Endothelial cell of umbilical vein (primary cell): ENCODE data around the gene SSRP1. TPM values are rescaled to one million over a fixed set of nuclear protein-coding genes. Genes with fewer than 3 reads are reported as not detected.

Source experiments
- BruUV-seq: library from RNA; stranded (reverse); fragments of 400-500 nt; replicated peaks from 2 replicates; lab custom pipeline; 2021; lab: Mats Ljungman, UMichigan
- CTCF ChIA-PET: fragments of 300-600, 350-600 bp; sonication (Branson Sonifier 250); formaldehyde crosslinking; loops from one replicate; lab custom pipeline; 2021; ENCODE audit warnings: antibody characterized with exemption, inconsistent platforms; lab: Charles Lee
- POLR2A ChIA-PET: fragments of 300-600, 350-600 bp; sonication (Branson Sonifier 250); formaldehyde crosslinking; loops from one replicate; lab custom pipeline; 2021; ENCODE audit warnings: antibody characterized with exemption, inconsistent platforms; lab: Charles Lee
- DNase-seq: peaks from one replicate; pipeline ENCODE4 v3.0.0-alpha.2; 2011; ENCODE audit warnings: low read depth, low spot score
- FAIRE-seq: peaks from 2 replicates; lab custom pipeline; 2011; peaks lifted over from hg19 to GRCh38; lab: Jason Lieb, UNC
- H2AFZ ChIP-seq: 2 replicates; pipeline ENCODE4 v1.6.0; 2012; ENCODE audit warnings: low read depth, low read length, control low read depth, inconsistent platforms
- H3K27ac ChIP-seq: 2 replicates; pipeline ENCODE4 v1.5.1; 2011; ENCODE audit warnings: low read depth, mild to moderate bottlenecking, control low read depth, low read length, moderate library complexity; ENCODE audit not compliant: insufficient read depth
- H3K27me3 ChIP-seq, 2 experiments: 2 replicates each; pipeline versions ENCODE4 v1.6.0 to v1.6.1; 2011; ENCODE audit warnings: low read length in 2 of 2, mixed read lengths in 1 of 2; ENCODE audit not compliant: control insufficient read depth in 2 of 2, insufficient read depth in 2 of 2
- H3K36me3 ChIP-seq, 2 experiments: 2 replicates in 1 of 2; 3 replicates in 1 of 2; pipeline ENCODE4 v1.5.1; 2011; ENCODE audit warnings: low read length in 2 of 2, mild to moderate bottlenecking in 1 of 2, moderate library complexity in 1 of 2; ENCODE audit not compliant: control insufficient read depth in 2 of 2, insufficient read depth in 2 of 2; ENCODE audit errors: extremely low read depth in 1 of 2
- H3K4me1 ChIP-seq: 3 replicates; pipeline ENCODE4 v1.5.1; 2011; ENCODE audit warnings: mild to moderate bottlenecking, low read length; ENCODE audit not compliant: control insufficient read depth, insufficient read depth; ENCODE audit errors: extremely low read depth
- H3K4me2 ChIP-seq: 2 replicates; pipeline ENCODE4 v1.6.1; 2011; ENCODE audit warnings: low read length, control low read depth, mixed read lengths; ENCODE audit not compliant: insufficient read depth
- H3K4me3 ChIP-seq, 3 experiments: fragments of 200-600 bp in 1 of 3; sonication (generic), shearing (Covaris generic) in 1 of 3; replicated peaks in 1 of 3; 2 replicates each; pipeline ENCODE4 v1.5.1; 2011 to 2016; ENCODE audit warnings: control low read depth in 3 of 3, low read length in 3 of 3, mild to moderate bottlenecking in 2 of 3, inconsistent platforms in 1 of 3, low read depth in 1 of 3, moderate library complexity in 1 of 3; ENCODE audit not compliant: insufficient read depth in 1 of 3
- H3K79me2 ChIP-seq: 2 replicates; pipeline ENCODE4 v1.6.0; 2012; ENCODE audit warnings: low read length, inconsistent platforms; ENCODE audit not compliant: control insufficient read depth, insufficient read depth
- H3K9ac ChIP-seq: replicated peaks from 2 replicates; pipeline ENCODE3; 2011; ENCODE audit warnings: low read length, control low read depth; ENCODE audit not compliant: insufficient read depth; ENCODE audit errors: extremely low read depth
- H3K9me1 ChIP-seq: replicated peaks from 3 replicates; pipeline ENCODE4 v1.6.0; 2011; ENCODE audit warnings: mild to moderate bottlenecking, low read length; ENCODE audit not compliant: control insufficient read depth, insufficient read depth; ENCODE audit errors: extremely low read depth
- H3K9me3 ChIP-seq: replicated peaks from 2 replicates; pipeline ENCODE4 v1.5.1; 2012; ENCODE audit warnings: low read length, inconsistent platforms; ENCODE audit not compliant: control insufficient read depth, insufficient read depth
- H4K20me1 ChIP-seq: replicated peaks from 2 replicates; pipeline ENCODE3; 2011; ENCODE audit warnings: mild to moderate bottlenecking, low read length; ENCODE audit not compliant: control insufficient read depth, insufficient read depth; ENCODE audit errors: extremely low read depth
- EZH2 ChIP-seq: IDR thresholded peaks from 2 replicates; pipeline ENCODE4 v1.6.1; 2012; ENCODE audit warnings: borderline replicate concordance, low read depth, mild to moderate bottlenecking, moderate library complexity, low read length, inconsistent platforms; ENCODE audit not compliant: severe bottlenecking
- FOS ChIP-seq: IDR thresholded peaks from 2 replicates; pipeline ENCODE4 v1.6.1; 2011; ENCODE audit warnings: mild to moderate bottlenecking, low read length, moderate library complexity, borderline replicate concordance; ENCODE audit not compliant: insufficient read depth
- GATA2 ChIP-seq: IDR thresholded peaks from 2 replicates; pipeline ENCODE4 v1.7.0; 2011; ENCODE audit warnings: low read depth, mild to moderate bottlenecking, moderate library complexity, mixed read lengths, low read length; ENCODE audit not compliant: insufficient read length, insufficient read depth
- JUN ChIP-seq: IDR thresholded peaks from 2 replicates; pipeline ENCODE4 v1.6.1; 2011; ENCODE audit warnings: borderline replicate concordance, low read depth; ENCODE audit not compliant: insufficient read length, insufficient read depth
- MYC ChIP-seq: IDR thresholded peaks from one replicate; pipeline ENCODE4 v1.6.1; 2011; ENCODE audit warnings: mild to moderate bottlenecking, low read depth, low read length
- POLR2A ChIP-seq: IDR thresholded peaks from 2 replicates; pipeline ENCODE4 v1.6.1; 2012; ENCODE audit warnings: low read depth, mild to moderate bottlenecking, control low read depth, low read length
- POLR2AphosphoS5 ChIP-seq: IDR thresholded peaks from 2 replicates; pipeline ENCODE4 v1.6.1; 2012; ENCODE audit warnings: low read depth, mild to moderate bottlenecking, control low read depth, low read length, moderate library complexity; ENCODE audit not compliant: insufficient read depth
- dilution Hi-C: fragments of 300-500 bp; cut with MboI; formaldehyde crosslinking; loops from one replicate; pipeline ENCODE4 v1.15.0; 2019; ENCODE audit warnings: low sequenced_read_pairs; ENCODE audit not compliant: extremely low pct_ligation_motif_present
- intact Hi-C: fragments of 100-400 bp; cut with micrococcal nuclease; formaldehyde crosslinking; loops from one replicate; pipeline ENCODE4 v1.10.0; 2022
- polyA plus RNA-seq, 4 experiments: library from polyadenylated mRNA; depleted of rRNA in 3 of 4; stranded (reverse) in 3 of 4; unstranded in 1 of 4; fragments of >200 nt; gene quantifications; 2 replicates each; pipeline versions ENCODE4 v1.2.1 to v1.2.3, GENCODE V29; 2011 to 2012; ENCODE audit warnings: missing spikeins in 1 of 4
- total RNA-seq: library from RNA; stranded (reverse); gene quantifications from 2 replicates; pipeline ENCODE4 v1.2.3, GENCODE V29; 2021
- TF ChIP-seq, protein P1 (sequence below), 2 donors: IDR thresholded peaks; 1 replicate in 1 of 2; 2 replicates in 1 of 2; pipeline ENCODE4 v1.5.1; 2011; ENCODE audit warnings: low read length in 2 of 2, mild to moderate bottlenecking in 2 of 2, moderate library complexity in 2 of 2, control low read depth in 1 of 2, inconsistent platforms in 1 of 2, low read depth in 1 of 2; ENCODE audit not compliant: insufficient read depth in 1 of 2; ENCODE audit errors: extremely low read depth in 1 of 2
- TF ChIP-seq, protein P2 (sequence below): IDR thresholded peaks from 2 replicates; pipeline ENCODE4 v1.6.1; 2011; ENCODE audit not compliant: insufficient read depth, insufficient read length

The SSRP1 gene
- total and polyA plus RNA-seq, 2 donors (not counting 3 experiments of a cell fraction or from before 2014, with no cell fraction given): 130 to 146 TPM

DNA sequence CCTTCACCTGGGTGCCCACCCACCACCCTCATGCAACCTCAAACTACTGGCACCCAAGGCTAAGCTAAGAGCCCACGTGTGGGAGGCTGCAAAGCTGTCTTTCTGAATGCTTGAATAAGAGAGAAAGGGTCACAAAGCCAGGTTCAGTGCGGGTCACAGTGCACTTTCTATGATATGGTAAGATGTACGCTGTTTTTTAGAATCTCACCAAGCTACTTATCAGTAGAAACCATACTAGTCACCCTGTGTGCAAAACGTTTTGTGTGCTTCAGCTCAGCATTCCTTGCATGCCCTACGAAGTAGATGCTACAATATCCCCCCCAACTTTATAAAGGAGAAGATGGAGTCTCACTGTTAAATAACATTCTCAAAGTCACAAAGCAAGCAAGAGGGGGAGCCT, 17.3 kb upstream of the SSRP1 start:
- Histone ChIP-seq H3K4me3 (no peak overlapping the region), H4K20me1 (no peaks in the 10 kb centered on the region), H3K4me1 (no peaks in the 10 kb centered on the region), H3K79me2 (no peaks in the 10 kb centered on the region), H2AFZ (no peak overlapping the region), H3K27ac (no peak overlapping the region), H3K9ac (no peak overlapping the region), H3K27me3 (peaks cover 0 to 3% of the 10 kb centered on the region in 2 experiments), H3K4me2 (no peak overlapping the region), H3K9me3 (no peaks in the 10 kb centered on the region), H3K36me3 (no peaks in the 10 kb centered on the region), H3K9me1 (no peaks in the 10 kb centered on the region)
- CTCF ChIA-PET: interaction anchor here (0.6 to 2.0 kb wide), 4 partner anchors 78 to 139 kb away, joined by 3 to 12 read pairs (median 3); no protein-coding TSS in a partner anchor
- DNase-seq (no peak), FAIRE-seq (no peak)
- POLR2A ChIA-PET: no interaction called here
- dilution Hi-C loops (no loop called here), intact Hi-C loops (no loop called here)
- BruUV-seq: no TSS peak
- TF ChIP-seq GATA2: no peak
- TF ChIP-seq, protein P1, sequence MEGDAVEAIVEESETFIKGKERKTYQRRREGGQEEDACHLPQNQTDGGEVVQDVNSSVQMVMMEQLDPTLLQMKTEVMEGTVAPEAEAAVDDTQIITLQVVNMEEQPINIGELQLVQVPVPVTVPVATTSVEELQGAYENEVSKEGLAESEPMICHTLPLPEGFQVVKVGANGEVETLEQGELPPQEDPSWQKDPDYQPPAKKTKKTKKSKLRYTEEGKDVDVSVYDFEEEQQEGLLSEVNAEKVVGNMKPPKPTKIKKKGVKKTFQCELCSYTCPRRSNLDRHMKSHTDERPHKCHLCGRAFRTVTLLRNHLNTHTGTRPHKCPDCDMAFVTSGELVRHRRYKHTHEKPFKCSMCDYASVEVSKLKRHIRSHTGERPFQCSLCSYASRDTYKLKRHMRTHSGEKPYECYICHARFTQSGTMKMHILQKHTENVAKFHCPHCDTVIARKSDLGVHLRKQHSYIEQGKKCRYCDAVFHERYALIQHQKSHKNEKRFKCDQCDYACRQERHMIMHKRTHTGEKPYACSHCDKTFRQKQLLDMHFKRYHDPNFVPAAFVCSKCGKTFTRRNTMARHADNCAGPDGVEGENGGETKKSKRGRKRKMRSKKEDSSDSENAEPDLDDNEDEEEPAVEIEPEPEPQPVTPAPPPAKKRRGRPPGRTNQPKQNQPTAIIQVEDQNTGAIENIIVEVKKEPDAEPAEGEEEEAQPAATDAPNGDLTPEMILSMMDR (IDR thresholded peaks at IDR 0.05; ENCODE audit: extremely low read depth in 1 of 2, insufficient read depth in 1 of 2, low read depth in 1 of 2, low read length in 2 of 2): no peak
- no peak for TF ChIP-seq POLR2AphosphoS5
- no peak for TF ChIP-seq MYC
- no peak for TF ChIP-seq POLR2A
- TF ChIP-seq FOS: no peak
- TF ChIP-seq EZH2: no peak
- TF ChIP-seq, protein P2, sequence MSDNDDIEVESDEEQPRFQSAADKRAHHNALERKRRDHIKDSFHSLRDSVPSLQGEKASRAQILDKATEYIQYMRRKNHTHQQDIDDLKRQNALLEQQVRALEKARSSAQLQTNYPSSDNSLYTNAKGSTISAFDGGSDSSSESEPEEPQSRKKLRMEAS: no peak
- no peak for TF ChIP-seq JUN
